ENCODE results near the gene TNFRSF12A.

TNFRSF12A gene

DNA sequence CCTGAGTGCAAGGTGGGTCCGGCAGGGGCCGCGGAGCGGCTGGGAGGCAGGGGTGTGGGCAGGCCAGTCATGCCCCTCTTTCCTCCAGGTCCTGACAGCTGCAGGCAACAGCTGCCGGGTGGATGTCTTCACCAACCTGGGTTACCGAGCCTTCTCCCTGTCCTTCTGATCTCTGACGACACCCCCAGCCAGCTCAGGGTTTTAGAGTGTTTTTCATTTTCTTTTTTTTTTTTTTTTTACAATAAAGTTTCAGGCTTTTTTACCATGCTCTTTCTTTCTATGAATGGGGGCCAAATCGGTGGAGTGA, 7.3 kb downstream of the TNFRSF12A start:
- no peak for DNase-seq

DNA sequence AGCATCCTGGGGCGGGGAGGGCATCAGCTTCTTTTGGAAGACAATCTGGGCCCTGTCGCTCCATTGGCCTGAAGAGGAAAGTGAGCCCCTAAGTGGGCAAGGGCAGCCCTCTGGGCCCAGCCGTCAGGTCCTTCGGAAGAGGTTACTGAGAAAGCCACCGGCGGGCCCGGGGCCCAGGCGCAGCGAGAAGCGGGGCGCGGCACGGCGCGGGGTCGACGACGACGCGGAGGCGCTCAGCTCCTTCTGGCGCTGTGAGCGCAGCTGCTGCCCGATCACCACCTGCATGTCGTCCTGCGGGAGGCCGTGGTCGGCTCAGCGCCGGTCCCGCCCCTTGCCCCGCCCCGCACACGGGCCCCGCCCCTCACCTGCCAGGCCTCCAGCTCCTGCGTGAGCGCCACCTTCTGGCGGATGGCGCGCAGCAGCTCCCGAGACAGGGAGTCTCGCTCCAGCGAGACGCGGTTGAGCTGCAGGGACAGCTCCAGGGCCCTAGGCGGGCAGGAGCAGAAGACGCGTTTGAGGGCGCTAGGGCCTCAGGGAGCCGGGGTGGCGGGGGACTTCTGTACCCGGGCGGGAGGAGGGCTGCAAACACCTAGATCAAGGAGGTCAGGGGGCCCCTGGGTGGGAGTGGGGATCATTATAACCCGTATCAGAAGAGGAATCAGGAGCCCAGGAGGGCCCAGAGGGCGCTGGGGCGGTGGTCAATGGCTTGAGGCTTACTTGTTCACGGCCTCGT, 8.0 kb downstream of the TNFRSF12A start:
- DNase-seq, result peak; percentile 93

DNA sequence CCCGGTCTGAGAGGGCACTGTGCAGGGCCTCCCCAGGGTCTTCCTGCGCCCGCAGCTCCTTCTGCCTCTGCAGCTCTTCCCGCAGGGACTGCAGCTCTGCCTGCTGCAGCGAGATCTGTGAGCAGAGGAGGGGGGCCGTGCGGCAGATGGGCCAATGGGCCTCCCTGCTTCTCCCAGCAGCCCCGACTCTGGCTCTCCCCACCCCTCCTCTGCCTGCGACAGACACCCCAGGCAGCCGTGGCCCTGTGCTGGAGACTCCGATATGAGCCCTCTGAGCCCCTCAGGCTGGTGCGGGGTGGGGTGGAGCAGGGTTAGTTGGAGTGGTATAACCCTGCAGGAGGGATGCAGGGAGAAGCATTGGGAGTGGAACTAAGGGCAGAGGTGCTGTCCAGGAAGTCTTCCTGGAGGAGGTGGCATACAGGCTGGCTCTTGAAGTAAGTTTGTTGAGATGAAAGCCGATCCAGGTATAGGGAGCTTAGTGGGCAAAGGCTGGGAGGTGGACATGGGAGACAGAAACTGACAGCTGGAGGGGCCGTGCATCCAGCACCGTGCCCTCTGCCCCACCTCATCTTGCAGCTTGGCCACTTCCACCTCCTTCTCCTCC, 8.7 kb downstream of the TNFRSF12A start:
- peak; percentile 46 for DNase-seq

DNA sequence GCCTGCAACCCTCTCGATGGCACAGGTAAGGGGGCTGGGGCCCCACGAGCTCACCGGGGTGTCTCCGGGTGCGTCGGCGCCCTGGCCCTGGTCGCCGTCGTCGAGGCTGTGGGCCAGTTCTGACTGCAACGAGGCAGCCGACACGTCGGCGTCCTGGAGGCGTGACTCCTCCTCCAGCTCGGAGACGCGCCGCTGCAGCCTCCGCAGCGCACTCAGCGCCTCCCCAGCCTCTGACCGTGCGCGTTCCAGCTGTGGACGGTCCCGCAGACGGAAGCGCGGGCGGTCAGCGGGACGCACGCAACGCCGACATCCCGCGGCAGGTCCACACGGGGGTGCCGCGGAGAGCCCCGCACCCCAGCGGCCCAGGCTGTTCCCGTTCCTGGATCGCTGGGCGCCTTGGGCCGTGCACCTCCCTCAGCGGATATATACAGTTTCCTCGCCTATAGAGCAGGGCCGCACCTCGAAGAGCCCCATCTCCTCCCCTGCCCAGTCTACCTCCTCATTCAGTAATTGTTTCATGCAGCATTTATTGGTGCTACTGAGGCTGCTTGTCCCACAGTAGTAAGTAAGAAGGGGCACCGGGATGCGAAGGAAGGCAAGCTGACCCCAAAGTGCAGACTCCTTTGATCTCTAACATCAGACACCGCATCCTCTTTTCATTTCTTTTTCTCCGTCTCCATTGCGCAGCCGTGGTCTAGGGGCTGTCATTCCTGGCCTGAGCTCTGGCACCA, 9.5 kb downstream of the TNFRSF12A start:
- DNase-seq, result peak; percentile 39

DNA sequence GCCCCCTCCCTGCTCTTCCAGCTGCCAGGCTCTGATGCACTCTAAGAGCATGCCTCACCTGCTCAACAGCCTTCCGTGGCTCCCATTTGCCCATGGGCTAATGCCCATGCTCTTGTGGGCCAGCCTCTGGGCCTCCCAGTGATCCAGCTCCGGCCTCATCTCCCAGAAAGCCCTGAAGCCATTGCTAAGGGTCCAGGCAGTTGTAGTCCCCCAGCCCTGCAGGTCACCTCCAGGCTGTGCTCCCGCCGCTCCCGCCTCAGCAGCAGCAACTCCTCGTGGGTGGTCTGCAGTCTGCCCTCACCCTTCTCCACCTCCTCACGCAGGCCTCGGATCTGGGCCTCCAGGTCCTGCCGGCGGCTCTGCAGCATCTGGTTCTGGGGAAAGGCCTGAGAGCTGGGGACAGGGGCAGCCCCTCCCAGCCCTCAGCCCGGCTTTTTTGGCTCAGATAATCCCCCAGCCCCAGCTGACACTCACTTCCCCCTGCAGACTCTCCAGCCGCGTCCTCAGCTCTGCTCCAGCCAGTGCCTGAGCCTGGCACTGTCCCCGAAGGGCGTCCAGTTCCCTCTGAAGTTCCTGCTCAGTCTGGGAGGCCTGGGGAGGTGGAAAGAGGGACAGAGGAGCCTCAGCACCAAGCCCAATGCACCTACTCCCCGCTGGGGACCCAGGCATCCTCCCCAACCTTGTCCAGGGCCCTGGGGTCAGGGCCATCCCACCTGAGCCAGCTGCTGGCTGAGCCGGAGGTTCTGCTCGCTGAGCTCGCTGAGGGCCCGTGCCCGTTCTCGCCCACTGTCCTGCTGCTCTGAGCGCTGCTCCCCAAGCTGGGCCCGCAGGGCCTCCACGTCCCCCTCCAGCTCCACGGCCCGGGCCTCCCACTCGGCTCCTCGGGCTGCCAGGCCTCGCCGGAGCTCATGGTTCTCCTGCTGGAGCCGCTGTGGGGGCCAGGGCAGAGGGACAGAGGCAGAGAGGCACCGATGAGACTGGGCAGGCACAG, 10.3 kb downstream of the TNFRSF12A start:
- DNase-seq, result no peak

DNA sequence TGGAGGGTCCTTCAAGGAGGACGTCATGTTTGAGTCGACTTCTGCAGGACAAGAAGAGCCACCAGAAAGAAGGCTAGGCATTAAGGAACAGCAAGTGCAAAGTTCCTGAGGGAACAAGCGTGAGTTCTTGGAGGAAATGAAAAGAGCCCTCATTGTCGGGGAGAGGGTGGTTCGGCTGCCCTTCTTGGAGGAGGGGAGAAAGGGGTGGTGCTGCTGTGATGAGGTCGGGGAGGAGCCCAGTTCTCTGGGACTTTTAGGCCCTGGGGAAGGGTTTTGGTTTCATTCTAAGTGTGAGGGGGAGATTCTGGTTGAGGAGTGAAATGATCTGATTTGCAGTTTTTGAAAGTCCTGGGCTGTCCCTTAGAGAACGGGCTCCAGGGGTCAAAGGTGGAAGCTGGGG, 12.5 kb downstream of the TNFRSF12A start:
- no peak for DNase-seq

DNA sequence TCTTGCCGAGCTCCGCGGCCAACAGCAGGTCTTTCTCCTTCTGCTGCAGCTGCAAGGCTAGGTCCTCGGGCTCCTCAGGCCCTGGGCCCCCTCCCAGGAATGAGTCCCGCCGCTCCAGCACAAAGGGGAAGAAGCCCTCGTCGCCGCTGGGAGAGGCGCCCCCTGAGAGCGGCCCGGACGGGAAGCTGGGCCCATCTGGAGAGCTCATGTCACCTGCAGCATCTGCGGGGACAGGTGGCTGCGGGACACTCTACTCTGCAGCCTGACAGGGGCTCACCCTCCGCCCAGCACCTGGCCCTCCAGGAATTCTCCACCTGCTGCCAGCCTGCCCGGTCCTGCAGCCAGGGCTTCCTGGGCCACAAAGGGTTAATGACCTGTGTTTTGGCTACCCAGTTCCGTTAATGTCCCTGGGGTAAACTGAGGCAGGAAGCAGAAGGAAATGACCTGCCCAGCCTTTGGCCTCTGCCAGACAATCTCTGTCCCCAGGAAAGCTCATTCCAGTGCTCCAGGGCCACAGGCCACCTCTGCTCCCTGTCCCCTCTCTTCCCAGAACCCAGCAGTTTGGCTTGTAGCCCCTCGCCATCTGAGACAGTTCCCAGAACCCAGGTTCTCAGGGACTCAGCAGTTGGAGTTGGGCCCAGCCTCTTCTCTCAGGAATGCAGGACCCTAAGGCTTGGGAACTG, 15.3 kb downstream of the TNFRSF12A start:
- DNase-seq, result peak; percentile 11

DNA sequence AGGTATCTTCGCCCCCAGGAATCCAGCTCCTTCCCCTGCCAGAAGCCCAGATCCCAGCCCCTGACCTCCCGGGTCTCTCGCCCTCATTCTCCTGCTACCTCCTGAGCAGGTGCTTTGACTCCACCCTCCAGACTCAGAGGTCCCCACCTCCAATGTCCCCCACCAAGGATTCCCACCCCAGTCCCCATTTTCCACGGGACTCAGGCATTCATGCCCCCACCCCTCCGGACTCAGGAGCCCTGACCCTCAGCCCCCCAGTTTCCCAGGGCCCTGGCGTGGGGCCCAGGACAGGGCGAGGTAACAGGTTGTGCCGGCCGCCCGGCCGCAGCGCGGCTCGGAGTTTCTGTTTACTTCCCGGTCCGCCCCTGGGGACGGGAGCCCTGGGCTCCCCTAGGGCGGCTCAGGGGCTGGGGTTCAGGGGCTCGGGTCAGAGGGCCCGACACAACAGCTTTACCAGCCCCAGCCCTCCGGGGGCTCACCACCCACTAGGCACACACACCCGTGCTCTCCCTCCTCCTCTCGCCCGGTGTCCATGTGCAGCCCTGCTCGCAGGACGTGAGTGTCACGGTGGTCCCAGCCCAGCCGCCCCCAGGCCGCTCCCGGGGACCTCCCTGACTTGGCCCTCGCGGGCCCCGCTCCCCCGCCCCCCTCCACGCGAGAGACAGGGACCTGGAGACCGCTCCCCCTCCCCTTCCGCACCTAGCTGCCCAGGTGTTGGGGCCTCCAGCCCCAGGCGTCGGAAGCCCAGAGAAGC, 16.0 kb downstream of the TNFRSF12A start:
- no peak for DNase-seq

DNA sequence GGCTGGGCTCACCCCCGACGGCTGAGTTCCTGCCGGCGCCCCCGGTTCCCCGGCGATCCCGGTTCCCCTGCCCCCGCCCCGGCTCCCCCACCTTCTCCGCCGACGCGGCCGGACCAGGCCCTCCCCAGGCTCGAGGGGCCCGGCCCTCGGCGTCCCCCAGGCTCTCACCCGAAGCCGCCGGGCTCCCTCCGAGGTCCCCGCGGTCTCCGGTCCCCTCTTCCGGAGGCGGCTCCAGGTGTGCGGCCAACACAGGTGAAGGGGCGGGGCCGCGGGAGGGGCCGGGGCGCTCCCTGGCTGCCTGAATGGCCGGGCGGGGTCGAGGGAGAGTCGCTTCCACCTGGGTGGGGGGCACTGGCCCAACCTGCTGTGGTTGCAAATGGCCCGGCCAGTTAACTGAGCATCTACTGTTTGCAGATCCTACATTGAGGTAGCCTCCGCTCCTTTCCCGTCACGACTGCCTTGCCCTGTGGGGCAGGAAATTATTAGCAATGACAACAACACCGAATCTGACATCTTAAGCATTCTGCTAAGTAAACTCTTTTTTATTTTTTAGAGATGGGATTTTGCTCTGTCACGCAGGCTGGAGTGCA, 16.7 kb downstream of the TNFRSF12A start, which contains the start of gene BICDL2:
TSS of gene BICDL2 (minus strand) at position 219 of the 590 bp plus-strand sequence. CDS start 1,448 bp downstream, outside the sequence.
- no peak for DNase-seq

DNA sequence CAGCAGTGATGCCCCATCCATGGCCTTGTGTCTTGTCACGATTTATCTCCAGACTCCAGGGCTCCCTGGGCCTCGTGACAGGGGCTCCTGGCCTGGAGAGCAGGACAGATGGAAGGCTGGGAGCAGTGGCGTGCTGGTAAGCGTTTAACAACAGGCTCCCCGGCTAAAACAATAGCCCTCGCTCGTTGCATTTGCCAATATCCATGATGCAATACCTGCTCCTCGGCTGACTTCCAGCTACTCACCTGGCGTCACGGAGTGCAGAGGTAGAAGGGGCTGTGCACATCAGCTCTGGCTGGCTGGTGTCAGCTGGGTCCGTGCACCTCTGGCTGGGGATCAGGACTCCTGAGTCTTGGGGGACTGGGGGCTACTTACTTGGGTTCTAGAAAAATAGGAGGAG, 18.1 kb downstream of the TNFRSF12A start:
- no peak for DNase-seq

DNA sequence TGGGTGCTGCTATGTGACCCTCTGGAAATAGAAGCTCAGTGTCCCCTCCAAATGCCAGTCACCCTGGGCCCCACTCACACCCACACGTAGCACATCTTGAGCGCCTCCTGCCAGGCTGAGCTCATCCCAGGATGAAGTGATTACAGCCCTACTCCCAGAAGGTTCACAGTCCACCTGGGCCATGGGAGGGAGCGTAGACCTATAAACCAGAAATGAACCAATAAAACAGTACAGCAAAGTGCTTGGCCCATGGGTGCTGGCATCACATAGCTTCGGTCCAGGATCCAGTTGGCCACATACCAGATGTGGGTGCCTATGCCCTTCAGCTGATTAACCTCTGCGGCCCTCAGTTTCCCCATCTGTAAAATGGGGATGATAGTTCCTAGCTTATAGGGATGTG, 18.7 kb downstream of the TNFRSF12A start:
- DNase-seq, result no peak

DNA sequence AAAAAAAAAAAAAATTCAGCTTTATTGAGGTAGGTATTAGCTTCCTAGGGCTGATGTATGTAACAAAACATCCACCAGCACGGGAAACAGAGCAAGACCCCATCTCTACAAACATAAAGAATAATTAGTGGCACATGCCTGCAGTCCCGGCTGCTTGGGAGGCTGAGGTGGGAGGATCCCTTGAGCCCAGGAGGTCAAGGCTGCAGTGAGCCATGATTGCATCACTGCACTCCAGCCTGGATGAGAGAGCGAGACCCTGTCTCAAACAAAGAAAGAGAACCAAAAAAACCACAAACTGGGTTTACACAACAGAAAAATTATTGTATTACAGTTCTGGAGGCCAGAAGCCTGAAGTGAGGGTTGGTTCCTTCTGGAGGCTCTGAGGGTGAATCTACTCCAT, 22.2 kb downstream of the TNFRSF12A start:
- no peak for DNase-seq

DNA sequence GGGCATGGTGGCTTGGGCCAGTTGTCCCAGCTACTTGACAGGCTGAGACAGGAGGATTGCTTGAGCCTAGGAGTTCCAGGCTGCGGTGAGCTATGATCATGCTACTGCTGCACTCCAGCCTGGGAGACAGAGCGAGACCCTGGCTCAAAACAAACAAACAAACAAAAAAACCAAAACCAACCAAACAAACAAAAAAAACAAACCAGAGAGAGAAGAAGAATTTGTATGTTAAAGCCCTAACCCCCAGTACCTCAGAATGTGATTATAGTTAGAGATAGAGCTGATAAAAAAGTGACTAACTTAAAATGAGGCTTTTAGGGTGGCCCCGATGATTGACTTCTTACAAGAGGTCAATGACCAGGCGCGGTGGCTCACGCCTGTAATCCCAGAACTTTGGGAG, 24.5 kb downstream of the TNFRSF12A start:
- DNase-seq, result no peak

DNA sequence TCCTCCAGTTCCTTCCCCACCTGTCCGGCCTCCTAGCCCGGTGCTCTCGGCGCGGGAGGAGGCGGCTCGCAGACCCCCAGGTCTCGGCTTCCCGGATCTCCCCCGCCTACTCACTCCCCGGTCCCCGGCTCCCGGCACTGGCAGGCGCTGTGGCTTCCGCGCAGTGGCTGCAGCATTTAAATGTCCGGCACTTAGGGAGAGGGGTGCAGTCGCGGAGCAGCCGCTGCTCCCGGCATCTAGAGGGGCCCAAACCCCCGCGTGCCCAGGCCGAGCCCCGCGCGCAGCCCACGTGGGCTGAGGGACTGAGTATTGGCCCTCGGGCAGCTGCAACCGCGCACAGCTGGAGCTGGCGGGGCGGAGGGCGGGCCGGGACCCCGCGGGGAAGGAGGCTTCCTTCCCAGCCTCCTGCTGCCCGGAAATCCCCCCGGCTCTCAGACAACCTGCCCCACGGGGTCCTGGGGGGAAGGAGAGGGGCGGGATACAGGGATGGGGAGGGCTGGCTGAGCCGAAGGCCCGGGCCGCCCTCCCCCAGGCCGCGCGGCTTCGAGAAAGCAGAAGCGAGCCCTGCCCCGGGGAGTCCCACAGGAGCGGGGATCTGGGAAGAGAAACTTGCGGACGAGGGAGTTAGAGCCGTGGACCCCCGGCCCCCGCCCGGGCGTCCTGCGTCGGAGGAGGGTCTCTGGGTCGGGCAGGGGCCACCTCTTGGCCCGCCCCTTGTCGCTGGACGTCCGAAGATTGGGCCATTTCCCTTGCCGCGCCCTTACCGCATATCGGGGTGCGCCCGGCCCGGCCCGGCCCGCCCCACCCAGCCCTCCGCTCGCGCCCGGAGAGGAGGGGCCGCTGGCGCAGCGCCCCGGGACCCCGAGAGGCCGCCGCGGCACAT, 25.8 kb downstream of the TNFRSF12A start, which contains the start of gene MMP25:
TSS of gene MMP25 (plus strand) at position 804 of the 883 bp plus-strand sequence. CDS start 357 bp downstream, outside the sequence.
- DNase-seq, result peak; percentile 60

DNA sequence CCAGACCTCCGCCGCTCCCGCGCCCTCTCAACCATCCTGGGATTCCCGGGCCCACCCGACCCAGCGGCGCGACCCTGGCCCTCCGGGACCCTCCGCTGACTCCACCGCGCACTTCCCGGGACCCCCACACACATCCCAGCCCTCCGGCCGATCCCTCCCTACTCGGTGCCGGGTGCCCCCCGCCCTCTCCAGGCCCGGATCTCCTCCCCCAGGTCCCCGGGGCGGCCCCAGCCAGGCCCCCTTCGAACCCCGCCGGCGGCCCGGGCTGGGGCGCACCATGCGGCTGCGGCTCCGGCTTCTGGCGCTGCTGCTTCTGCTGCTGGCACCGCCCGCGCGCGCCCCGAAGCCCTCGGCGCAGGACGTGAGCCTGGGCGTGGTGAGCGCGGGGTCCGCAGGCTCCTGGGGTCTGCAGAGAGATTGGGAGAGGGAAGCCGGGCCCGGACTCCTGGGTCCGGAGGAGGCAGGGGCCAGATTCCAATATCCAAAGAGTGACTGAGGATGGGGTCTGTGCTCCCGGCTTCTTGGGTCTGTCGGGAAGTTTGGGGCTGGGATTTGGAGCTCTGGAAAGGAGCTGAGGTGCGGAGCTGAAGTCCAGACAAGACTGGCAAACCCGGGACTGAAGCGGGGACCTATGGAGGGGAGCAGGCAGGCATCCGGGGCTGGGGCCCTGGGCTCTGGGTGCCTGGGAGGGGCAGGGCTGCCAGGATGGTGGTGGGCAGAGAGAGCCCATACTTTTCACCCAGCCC, 26.6 kb downstream of the TNFRSF12A start:
- DNase-seq, result peak; percentile 25

DNA sequence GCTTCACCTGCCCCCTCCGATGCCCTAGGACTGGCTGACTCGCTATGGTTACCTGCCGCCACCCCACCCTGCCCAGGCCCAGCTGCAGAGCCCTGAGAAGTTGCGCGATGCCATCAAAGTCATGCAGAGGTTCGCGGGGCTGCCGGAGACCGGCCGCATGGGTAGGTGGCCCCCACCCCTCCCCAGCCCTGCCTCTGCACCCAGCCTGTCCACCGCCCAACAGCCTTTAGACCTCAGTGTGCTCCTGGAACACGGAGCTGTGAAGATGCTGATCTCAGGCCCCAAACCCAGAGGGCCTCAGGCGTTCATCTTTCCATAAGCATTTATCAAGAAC, 27.2 kb downstream of the TNFRSF12A start:
- no peak for DNase-seq

DNA sequence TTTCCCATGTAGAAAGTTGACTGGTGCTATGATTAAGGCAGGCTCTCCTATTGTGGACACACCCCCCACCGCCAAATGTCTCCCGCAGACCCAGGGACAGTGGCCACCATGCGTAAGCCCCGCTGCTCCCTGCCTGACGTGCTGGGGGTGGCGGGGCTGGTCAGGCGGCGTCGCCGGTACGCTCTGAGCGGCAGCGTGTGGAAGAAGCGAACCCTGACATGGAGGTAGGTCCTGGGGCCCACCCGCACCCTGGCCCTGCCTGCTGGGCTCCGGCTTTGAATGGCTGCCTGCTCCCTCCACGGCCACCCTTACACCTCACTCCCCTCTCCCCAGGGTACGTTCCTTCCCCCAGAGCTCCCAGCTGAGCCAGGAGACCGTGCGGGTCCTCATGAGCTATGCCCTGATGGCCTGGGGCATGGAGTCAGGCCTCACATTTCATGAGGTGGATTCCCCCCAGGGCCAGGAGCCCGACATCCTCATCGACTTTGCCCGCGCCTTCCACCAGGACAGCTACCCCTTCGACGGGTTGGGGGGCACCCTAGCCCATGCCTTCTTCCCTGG, 29.8 kb downstream of the TNFRSF12A start:
- no peak for DNase-seq

DNA sequence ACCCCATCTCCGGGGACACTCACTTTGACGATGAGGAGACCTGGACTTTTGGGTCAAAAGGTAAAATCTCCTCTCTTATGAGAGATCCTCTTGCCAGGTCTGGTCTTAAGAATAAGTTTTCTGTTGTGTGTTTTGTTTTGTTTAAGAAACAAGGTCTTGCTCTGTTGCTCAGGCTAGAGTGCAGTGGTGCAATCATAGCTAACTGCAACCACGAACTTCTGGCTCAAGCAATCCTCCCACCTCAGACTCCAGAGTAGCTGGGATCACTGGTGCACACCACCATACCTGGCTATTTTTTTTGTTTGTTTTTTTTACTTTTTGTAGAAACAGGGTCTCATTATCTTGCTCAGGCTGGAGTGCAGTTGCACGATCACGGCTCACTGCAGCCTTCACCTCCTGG, 30.3 kb downstream of the TNFRSF12A start:
- DNase-seq, result no peak

DNA sequence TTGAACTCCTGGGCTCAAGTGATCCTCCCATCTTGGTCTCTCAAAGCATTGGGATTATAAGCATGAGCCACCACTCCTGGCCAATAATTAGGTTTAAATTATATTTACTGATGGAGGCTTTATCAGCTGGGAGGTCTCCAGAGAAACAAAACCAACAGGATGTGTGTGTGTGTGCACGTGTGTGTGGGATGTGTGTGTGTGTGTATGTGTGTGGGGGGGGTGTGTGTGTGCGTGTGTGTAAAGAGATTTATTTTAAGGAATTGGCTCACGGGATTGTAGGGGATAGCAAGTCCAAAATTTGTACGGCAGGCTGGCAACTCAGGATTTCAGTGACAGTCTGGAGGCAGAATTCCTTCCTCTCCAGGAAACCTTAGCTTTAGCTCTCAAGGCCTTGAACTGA, 30.8 kb downstream of the TNFRSF12A start:
- no peak for DNase-seq
